MM.1S (cell line): ENCODE results near the gene ESF1.

Source experiments
- CTCF ChIP-seq: fragments of 300-600 bp; sonication (generic); IDR thresholded peaks from 2 replicates; pipeline ENCODE4 v1.5.1; 2016; ENCODE audit warnings: antibody characterized with exemption, low read length, mixed read lengths
- EZH2 ChIP-seq: fragments of 300-600 bp; sonication (generic); optimal IDR thresholded peaks from 2 replicates; pipeline ENCODE3; 2017; ENCODE audit warnings: low read depth, mild to moderate bottlenecking, antibody characterized with exemption, low read length, mixed read lengths
- EZH2phosphoT487 ChIP-seq: fragments of 300-600 bp; sonication (generic); IDR thresholded peaks from 2 replicates; pipeline ENCODE4 v1.6.1; 2018; ENCODE audit warnings: antibody characterized with exemption, low read length

GRCh38 chr20:13684566-13685222 lies 100.0 kb downstream of the ESF1 start:
- no peak for TF ChIP-seq CTCF
- TF ChIP-seq EZH2, result no peak
- TF ChIP-seq EZH2phosphoT487, result no peak
